CD4-positive, alpha-beta T cell treated with Interferon gamma for 1 hour (primary cell): ENCODE results near the gene ZFP36L1.
"Not testable (repeated sequence)": the region's sequence is repeated elsewhere in the genome, so short reads cannot be mapped to it uniquely, and the experiment has no call there.

Source experiments
- DNase-seq: peaks from one replicate; pipeline ENCODE4 v3.0.0-alpha.2; 2020

The ZFP36L1 gene

GRCh38 chr14:68782091-68782981, 10.5 kb downstream of the ZFP36L1 start:
- peak; percentile 55 for DNase-seq

GRCh38 chr14:68781161-68782021, 11.5 kb downstream of the ZFP36L1 start:
- DNase-seq, result peak; percentile 67

GRCh38 chr14:68780358-68781160, 12.3 kb downstream of the ZFP36L1 start:
- DNase-seq, result no peak

- peak; percentile 58 for DNase-seq
Observed at GRCh38 chr14:68779761-68780323, 13.0 kb downstream of the ZFP36L1 start.

- DNase-seq, result no peak
Observed at GRCh38 chr14:68777644-68778043, 15.2 kb downstream of the ZFP36L1 start.

- no peak for DNase-seq
Observed at GRCh38 chr14:68775614-68776126, 17.2 kb downstream of the ZFP36L1 start.

GRCh38 chr14:68774771-68775613, 17.9 kb downstream of the ZFP36L1 start:
- DNase-seq, result no peak

GRCh38 chr14:68772761-68773381, 20.0 kb downstream of the ZFP36L1 start:
- DNase-seq, result no peak

- no peak for DNase-seq
Observed at GRCh38 chr14:68771631-68772030, 21.2 kb downstream of the ZFP36L1 start.

- DNase-seq, result no peak
Observed at GRCh38 chr14:68770553-68771286, 22.1 kb downstream of the ZFP36L1 start.

- DNase-seq, result no peak
Observed at GRCh38 chr14:68770051-68770450, 22.8 kb downstream of the ZFP36L1 start.

- DNase-seq, result no peak
Observed at GRCh38 chr14:68768316-68768715, 24.6 kb downstream of the ZFP36L1 start.

GRCh38 chr14:68767248-68767645, 25.6 kb downstream of the ZFP36L1 start:
- DNase-seq, result no peak

- no peak for DNase-seq
Observed at GRCh38 chr14:68766299-68767247, 26.3 kb downstream of the ZFP36L1 start.

- not testable (repeated sequence) for DNase-seq
Observed at GRCh38 chr14:68763843-68764242, 29.0 kb downstream of the ZFP36L1 start.

GRCh38 chr14:68762953-68763764, 29.7 kb downstream of the ZFP36L1 start:
- DNase-seq, result no peak

- no peak for DNase-seq
Observed at GRCh38 chr14:68761391-68761790, 31.5 kb downstream of the ZFP36L1 start.

- no peak for DNase-seq
Observed at GRCh38 chr14:68760761-68761160, 32.1 kb downstream of the ZFP36L1 start.
